ENCODE measurements around the gene MAN2B1.
A peak's percentile ranks its signal among the peaks of the same experiment; 100 is the strongest.

The MAN2B1 gene

DNA sequence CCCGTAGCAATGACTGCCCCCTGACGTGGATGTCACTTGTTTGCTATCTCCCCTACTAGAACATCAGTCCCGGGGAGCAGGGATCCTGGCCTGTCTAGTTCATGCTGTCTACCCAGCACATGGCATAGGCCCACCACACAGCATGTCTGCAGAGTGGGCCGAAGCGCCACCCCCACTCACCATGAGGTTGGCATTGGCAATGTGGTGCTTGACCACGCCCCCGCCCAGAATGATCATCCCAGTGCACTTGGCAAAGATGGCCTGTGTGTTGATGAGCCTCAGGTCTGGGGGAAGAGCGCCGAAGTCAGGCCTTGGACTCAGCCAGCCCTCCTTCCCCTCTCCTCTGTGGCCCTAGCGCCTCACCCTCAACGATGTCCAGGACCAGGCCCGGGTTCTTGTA is 10.4 kb upstream of the MAN2B1 start:
- no peak overlapping the region for H3K4me3 ChIP-seq (ENCODE audit: control insufficient read depth, low read depth, low read length)
- TF ChIP-seq, protein P1, sequence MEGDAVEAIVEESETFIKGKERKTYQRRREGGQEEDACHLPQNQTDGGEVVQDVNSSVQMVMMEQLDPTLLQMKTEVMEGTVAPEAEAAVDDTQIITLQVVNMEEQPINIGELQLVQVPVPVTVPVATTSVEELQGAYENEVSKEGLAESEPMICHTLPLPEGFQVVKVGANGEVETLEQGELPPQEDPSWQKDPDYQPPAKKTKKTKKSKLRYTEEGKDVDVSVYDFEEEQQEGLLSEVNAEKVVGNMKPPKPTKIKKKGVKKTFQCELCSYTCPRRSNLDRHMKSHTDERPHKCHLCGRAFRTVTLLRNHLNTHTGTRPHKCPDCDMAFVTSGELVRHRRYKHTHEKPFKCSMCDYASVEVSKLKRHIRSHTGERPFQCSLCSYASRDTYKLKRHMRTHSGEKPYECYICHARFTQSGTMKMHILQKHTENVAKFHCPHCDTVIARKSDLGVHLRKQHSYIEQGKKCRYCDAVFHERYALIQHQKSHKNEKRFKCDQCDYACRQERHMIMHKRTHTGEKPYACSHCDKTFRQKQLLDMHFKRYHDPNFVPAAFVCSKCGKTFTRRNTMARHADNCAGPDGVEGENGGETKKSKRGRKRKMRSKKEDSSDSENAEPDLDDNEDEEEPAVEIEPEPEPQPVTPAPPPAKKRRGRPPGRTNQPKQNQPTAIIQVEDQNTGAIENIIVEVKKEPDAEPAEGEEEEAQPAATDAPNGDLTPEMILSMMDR (IDR thresholded peaks at IDR 0.05; ENCODE audit: control insufficient read depth, insufficient read depth, low read depth, low read length, missing control alignments), result no peak

GRCh38 chr19:12676384-12676792 is 9.8 kb upstream of the MAN2B1 start:
- TF ChIP-seq, protein P1 (IDR thresholded peaks at IDR 0.05; ENCODE audit: control insufficient read depth, insufficient read depth, low read depth, low read length, missing control alignments), result peak; percentile 92
- DNase-seq (ENCODE audit: low read depth), result no peak
- no peak overlapping the region for H3K4me3 ChIP-seq (ENCODE audit: control insufficient read depth, low read depth, low read length)

More for the DNA sequence above, 10.4 kb upstream of the MAN2B1 start:
- DNase-seq (ENCODE audit: low read depth), result no peak

GRCh38 chr19:12675940-12676339 is 9.4 kb upstream of the MAN2B1 start:
- no peak overlapping the region for H3K4me3 ChIP-seq (ENCODE audit: control insufficient read depth, low read depth, low read length)
- DNase-seq (ENCODE audit: low read depth), result no peak
- TF ChIP-seq, protein P1 (IDR thresholded peaks at IDR 0.05; ENCODE audit: control insufficient read depth, insufficient read depth, low read depth, low read length, missing control alignments), result no peak

DNA sequence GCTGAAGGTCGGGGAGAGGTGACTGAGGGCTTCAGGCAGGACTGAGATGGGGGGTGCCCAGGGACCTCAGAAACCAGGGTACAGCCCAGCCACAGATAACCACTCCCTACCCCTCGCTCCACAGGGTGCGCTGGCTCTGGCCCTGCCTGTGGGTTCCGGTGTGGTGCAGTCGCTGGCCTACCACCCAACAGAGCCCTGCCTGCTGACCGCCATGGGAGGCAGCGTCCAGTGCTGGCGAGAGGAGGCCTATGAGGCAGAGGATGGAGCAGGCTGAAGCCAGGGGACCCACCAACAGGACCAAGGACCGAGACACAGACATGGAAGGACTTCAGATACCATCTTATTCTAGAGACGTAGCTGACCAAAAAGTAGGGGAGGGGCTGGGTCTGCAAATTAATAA is 8.9 kb upstream of the MAN2B1 start:
- H3K4me3 ChIP-seq (ENCODE audit: control insufficient read depth, low read depth, low read length), result no peak overlapping the region
- TF ChIP-seq, protein P1 (IDR thresholded peaks at IDR 0.05; ENCODE audit: control insufficient read depth, insufficient read depth, low read depth, low read length, missing control alignments), result no peak
- DNase-seq (ENCODE audit: low read depth), result no peak

DNA sequence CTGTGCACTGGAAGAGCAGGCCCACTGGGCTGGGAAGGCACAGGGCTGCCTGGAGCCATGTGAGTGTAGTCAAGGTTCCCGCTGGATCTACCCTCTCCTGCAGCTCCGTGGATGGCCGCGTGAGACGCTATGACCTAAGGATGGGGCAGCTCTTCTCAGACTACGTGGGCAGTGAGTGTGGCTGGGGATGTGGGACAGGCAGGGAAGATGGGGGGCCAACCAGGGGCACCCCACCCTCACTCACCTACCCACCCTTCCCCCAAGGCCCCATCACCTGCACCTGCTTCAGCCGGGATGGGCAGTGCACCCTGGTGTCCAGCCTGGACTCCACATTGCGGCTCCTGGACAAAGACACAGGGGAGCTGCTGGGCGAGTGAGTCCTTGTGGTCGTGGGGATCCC is 6.2 kb upstream of the MAN2B1 start:
- TF ChIP-seq, protein P1 (IDR thresholded peaks at IDR 0.05; ENCODE audit: control insufficient read depth, insufficient read depth, low read depth, low read length, missing control alignments), result no peak
- H3K4me3 ChIP-seq (ENCODE audit: control insufficient read depth, low read depth, low read length), result no peak overlapping the region
- DNase-seq (ENCODE audit: low read depth), result no peak

DNA sequence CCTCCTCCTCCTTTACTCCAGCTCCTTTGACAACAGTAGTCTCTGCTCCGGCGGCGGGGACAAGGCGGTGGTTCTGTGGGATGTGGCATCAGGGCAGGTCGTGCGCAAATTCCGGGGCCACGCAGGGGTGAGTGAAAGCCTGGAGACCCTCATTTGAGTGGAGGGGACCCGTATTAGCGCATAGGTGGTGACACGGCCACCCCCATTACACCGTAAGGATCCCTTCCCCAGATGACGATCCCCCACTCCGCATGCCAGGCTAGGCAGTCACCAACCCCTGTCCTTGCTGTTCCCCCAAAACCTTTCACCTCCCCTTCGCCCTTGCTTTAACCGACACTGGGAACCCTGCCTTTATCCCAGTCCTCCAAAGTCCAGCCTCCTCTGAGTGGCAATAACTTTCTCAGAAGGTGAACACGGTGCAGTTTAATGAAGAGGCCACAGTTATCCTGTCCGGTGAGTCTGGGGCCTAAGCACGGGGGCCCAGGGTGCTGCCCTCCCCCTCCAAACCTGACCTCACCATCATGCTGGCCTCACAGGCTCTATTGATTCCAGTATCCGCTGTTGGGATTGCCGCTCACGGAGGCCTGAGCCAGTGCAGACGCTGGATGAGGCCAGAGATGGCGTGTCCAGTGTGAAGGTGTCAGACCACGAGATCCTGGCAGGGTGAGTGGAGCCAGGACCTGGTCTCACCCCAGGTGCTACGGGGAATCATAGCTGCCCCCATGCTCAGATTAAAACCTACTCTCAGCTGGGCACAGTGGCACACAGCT is 3.8 kb upstream of the MAN2B1 start:
- DNase-seq (ENCODE audit: low read depth), result no peak
- H3K4me3 ChIP-seq (ENCODE audit: control insufficient read depth, low read depth, low read length), result peak overlapping the region; percentile 72
- TF ChIP-seq, protein P1 (IDR thresholded peaks at IDR 0.05; ENCODE audit: control insufficient read depth, insufficient read depth, low read depth, low read length, missing control alignments), result no peak

Measured in AG09309 (cell line).